ENCODE data around the gene TMEM161A.

TMEM161A gene

GRCh38 chr19:19101540-19101939 is 36.7 kb downstream of the TMEM161A start:
- no peak for FAIRE-seq

GRCh38 chr19:19098703-19099632 is 39.3 kb downstream of the TMEM161A start:
- DNase-seq (ENCODE audit: extremely low spot score, insufficient read length, low read depth) (no peak), FAIRE-seq (no peak)

More at GRCh38 chr19:19101540-19101939, 36.7 kb downstream of the TMEM161A start:
- no peak for DNase-seq (ENCODE audit: extremely low spot score, insufficient read length, low read depth)

- FAIRE-seq (no peak), DNase-seq (ENCODE audit: extremely low spot score, insufficient read length, low read depth) (no peak)
Measured at GRCh38 chr19:19098084-19098702, 40.1 kb downstream of the TMEM161A start.

GRCh38 chr19:19096641-19097627 is 41.3 kb downstream of the TMEM161A start:
- DNase-seq (ENCODE audit: extremely low spot score, insufficient read length, low read depth): no peak
- FAIRE-seq: no peak

GRCh38 chr19:19095691-19096090 is 42.6 kb downstream of the TMEM161A start:
- FAIRE-seq: no peak
- no peak for DNase-seq (ENCODE audit: extremely low spot score, insufficient read length, low read depth)

- no peak for DNase-seq (ENCODE audit: extremely low spot score, insufficient read length, low read depth)
- no peak for FAIRE-seq
Measured at GRCh38 chr19:19094513-19094912, 43.8 kb downstream of the TMEM161A start.

- FAIRE-seq: no peak
- DNase-seq (ENCODE audit: extremely low spot score, insufficient read length, low read depth): no peak
Measured at GRCh38 chr19:19087676-19088075, 50.6 kb downstream of the TMEM161A start.

- FAIRE-seq (no peak), DNase-seq (ENCODE audit: extremely low spot score, insufficient read length, low read depth) (no peak)
Measured at GRCh38 chr19:19083413-19084178, 54.7 kb downstream of the TMEM161A start.

GRCh38 chr19:19081642-19082151 is 56.6 kb downstream of the TMEM161A start:
- FAIRE-seq (no peak), DNase-seq (ENCODE audit: extremely low spot score, insufficient read length, low read depth) (no peak)

GRCh38 chr19:19079571-19079970 is 58.7 kb downstream of the TMEM161A start:
- FAIRE-seq (no peak), DNase-seq (ENCODE audit: extremely low spot score, insufficient read length, low read depth) (no peak)

- FAIRE-seq (no peak), DNase-seq (ENCODE audit: extremely low spot score, insufficient read length, low read depth) (no peak)
Measured at GRCh38 chr19:19078801-19079200, 59.5 kb downstream of the TMEM161A start.

GRCh38 chr19:19077103-19077502 is 61.2 kb downstream of the TMEM161A start:
- DNase-seq (ENCODE audit: extremely low spot score, insufficient read length, low read depth) (no peak), FAIRE-seq (no peak)

- no peak for FAIRE-seq
- no peak for DNase-seq (ENCODE audit: extremely low spot score, insufficient read length, low read depth)
Measured at GRCh38 chr19:19076476-19076875, 61.8 kb downstream of the TMEM161A start.

- DNase-seq (ENCODE audit: extremely low spot score, insufficient read length, low read depth) (no peak), FAIRE-seq (no peak)
Measured at GRCh38 chr19:19075126-19075525, 63.2 kb downstream of the TMEM161A start.

GRCh38 chr19:19074196-19074882 is 63.9 kb downstream of the TMEM161A start:
- FAIRE-seq (no peak), DNase-seq (ENCODE audit: extremely low spot score, insufficient read length, low read depth) (no peak)

GRCh38 chr19:19071897-19072296 is 66.4 kb downstream of the TMEM161A start:
- FAIRE-seq (no peak), DNase-seq (ENCODE audit: extremely low spot score, insufficient read length, low read depth) (no peak)
